GM21526 (cell line): ENCODE data around the gene CDKL5.
"Not testable (repeated sequence)": the region's sequence is repeated elsewhere in the genome, so short reads cannot be mapped to it uniquely, and the experiment has no call there.

Experiments
- ATAC-seq: cut with Tn5 transposase; IDR thresholded peaks from one replicate; pipeline ENCODE4 v1.9.1; 2021; ENCODE audit warnings: moderate library complexity; ENCODE audit not compliant: unreplicated experiment, low FRiP score

Gene CDKL5

GRCh38 chrX:18566748-18567147 lies 141.3 kb downstream of the CDKL5 start:
- no peak for ATAC-seq

GRCh38 chrX:18573556-18573955 lies 148.1 kb downstream of the CDKL5 start:
- ATAC-seq = no peak

- no peak for ATAC-seq
These were observed 149.2 kb downstream of the CDKL5 start for GRCh38 chrX:18574591-18574990.

- no peak for ATAC-seq
These were observed 150.3 kb downstream of the CDKL5 start for GRCh38 chrX:18575744-18576143.

GRCh38 chrX:18577400-18577799 lies 152.0 kb downstream of the CDKL5 start:
- no peak for ATAC-seq

- ATAC-seq = no peak
These were observed 153.1 kb downstream of the CDKL5 start for GRCh38 chrX:18578546-18578945.

GRCh38 chrX:18579495-18579894 lies 154.1 kb downstream of the CDKL5 start:
- ATAC-seq = no peak

GRCh38 chrX:18582910-18583493 lies 157.6 kb downstream of the CDKL5 start:
- ATAC-seq = no peak

GRCh38 chrX:18589292-18589691 lies 163.9 kb downstream of the CDKL5 start:
- not testable (repeated sequence) for ATAC-seq

GRCh38 chrX:18591834-18592233 lies 166.4 kb downstream of the CDKL5 start:
- ATAC-seq = no peak

GRCh38 chrX:18594079-18594478 lies 168.7 kb downstream of the CDKL5 start:
- no peak for ATAC-seq

GRCh38 chrX:18596096-18596495 lies 170.7 kb downstream of the CDKL5 start:
- no peak for ATAC-seq

GRCh38 chrX:18598413-18598812 lies 173.0 kb downstream of the CDKL5 start:
- ATAC-seq = no peak

- no peak for ATAC-seq
These were observed 182.6 kb downstream of the CDKL5 start for GRCh38 chrX:18607966-18608365.

- no peak for ATAC-seq
These were observed 188.7 kb downstream of the CDKL5 start for GRCh38 chrX:18613930-18614639.

GRCh38 chrX:18616688-18617406 lies 191.4 kb downstream of the CDKL5 start:
- no peak for ATAC-seq

GRCh38 chrX:18617407-18617750 lies 192.0 kb downstream of the CDKL5 start:
- ATAC-seq = no peak

- ATAC-seq = no peak
These were observed 193.9 kb downstream of the CDKL5 start for GRCh38 chrX:18619288-18619687.

GRCh38 chrX:18620349-18620748 lies 194.9 kb downstream of the CDKL5 start:
- ATAC-seq = no peak

GRCh38 chrX:18624599-18624998 lies 199.2 kb downstream of the CDKL5 start:
- ATAC-seq = no peak

- no peak for ATAC-seq
These were observed 205.5 kb downstream of the CDKL5 start for GRCh38 chrX:18630934-18631333.

- no peak for ATAC-seq
These were observed 213.0 kb downstream of the CDKL5 start for GRCh38 chrX:18638398-18638797.
